Endometrium (tissue), 2 donors: Measurements from ENCODE around the gene DECR2.

Experiments
- FAIRE-seq: peaks from 2 replicates; lab custom pipeline; 2012; peaks lifted over from hg19 to GRCh38; lab: Jason Lieb, UNC
- donor health status: control.
- donor health status: control.

The DECR2 gene

DNA sequence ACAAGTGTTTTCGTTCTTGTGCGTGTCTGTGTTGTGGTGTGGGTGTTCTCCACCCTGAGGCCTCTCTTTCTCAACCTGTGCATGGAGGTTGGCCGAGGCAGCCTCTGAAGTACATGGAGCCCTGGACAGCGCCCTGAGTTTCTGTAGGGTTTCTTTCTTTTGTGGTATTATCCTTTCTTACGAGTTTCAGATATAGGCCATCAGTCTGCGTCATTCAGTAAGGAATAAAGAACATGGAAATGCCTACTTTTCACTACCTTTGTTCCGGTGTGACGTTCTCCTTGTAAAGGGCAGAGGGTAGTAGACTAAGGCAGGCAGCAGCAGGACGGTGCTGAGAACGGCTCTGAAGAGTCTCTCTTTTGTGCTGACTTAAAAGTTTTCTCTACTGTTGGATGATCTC, 42.3 kb downstream of the DECR2 start:
- FAIRE-seq = no peak

DNA sequence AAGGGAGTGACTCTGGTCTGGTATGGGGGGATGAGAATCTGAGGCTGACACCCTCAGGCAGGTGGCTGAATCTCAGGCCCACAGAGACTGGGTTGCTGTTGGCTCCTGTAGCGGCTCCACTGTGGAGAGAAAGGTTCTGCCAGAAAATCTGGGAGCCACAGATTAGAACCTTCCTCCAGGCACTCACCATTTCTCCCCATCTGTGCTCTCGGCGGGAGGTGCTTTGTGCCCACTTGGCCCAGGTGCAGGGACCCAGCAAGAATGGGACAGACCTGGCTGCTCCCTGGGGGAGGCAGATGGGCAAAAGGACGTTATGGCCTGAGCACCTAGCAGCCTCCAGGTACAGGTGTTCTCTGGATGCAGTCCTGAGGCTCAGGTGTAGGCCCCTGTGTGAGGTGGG, 43.9 kb downstream of the DECR2 start:
- FAIRE-seq = no peak

DNA sequence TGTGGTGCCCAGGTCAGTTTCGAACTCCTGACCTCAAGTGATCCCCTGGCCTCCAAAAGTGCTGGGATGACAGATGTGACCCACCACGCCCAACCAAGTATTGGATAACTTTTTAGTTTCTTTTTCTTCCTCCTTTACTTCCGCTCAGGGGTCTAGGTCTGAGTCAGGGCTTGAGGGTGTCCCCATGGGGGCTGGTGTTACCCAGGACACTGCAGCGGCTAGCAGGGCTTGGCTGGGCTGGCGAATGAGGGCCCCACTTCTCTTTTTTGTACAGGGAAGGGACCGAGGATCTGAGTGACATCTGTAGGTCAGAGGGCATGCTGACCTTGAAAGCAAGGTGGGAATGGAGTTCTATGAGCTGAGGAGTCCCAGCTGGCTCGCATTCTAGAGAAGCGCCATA, 48.7 kb downstream of the DECR2 start:
- no peak for FAIRE-seq

DNA sequence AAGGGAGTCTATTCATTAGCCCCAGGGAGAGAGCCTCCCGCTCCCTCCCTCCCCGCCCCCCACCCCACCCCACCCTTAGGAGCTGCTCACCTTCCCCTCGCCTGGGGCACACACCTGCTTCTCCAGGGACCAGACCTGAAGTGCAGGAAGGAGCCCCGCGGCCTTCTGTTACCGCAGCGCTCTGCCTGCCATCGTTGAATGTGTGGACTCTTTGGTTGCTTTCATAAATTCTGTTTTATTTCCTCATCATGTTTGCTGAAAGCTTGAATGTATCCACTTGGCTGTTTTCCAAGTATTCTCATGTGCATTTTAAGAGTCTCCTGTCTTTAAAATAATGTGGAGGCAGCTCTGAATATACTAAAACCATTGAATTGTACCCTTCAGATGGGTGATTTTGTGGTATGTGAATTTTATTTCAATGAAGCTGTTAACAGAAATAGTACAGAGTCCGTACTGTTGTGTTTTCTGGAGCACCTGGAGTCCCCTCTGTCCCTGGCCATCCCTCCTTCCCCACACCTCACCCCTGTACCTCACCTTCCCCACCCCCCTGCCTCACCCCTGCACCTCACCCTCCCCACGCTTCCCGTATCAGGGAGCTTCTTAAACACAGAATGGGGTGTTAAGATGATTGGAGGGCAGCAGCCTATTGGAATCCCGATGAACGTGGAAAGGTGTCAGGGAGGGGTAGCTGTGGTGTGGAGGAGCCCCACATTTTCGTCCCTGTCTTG, 49.3 kb downstream of the DECR2 start:
- no peak for FAIRE-seq

DNA sequence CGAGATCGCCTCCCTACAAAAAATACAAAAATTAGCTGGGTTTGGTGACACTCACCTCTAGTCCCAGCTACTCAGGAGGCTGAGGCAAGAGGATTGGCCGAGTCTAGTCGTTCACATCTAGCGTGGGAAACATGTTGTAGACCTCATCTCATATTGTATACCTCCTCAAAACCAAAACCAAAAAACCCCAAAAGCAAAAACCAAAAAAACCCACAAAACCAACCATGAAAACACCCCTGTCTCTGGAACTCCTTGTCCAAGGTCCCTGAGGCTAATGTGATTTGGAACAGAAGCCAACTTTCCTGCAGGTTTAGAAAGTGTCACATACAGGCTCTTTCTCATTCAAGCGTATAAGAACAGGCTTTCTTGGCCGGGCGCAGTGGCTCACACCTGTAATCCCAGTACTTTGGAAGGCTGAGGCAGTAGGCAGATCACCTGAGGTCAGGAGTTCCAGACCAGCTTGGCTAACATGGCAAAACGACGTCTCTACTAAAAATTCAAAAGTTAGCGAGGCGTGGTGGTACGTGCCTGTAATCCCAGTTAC, 52.8 kb downstream of the DECR2 start:
- no peak for FAIRE-seq

DNA sequence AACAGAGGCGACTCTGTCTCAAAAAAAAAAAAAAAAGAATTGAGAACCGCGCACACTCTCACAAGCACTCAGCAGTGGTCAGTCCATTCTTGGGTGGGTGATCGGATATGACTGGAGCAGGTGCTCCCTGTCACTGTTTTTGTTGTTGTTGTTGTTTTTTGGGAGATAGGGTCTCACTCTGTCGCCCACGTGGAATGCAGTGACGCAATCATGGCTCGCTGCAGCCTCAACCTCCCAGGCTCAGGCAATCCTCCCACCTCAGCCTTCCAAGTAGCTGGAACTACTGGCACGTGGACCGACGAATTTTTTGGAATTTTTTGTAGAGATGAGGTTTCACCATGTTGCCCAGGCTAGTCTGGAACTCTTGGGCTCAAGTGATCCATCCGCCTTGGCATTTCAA, 53.8 kb downstream of the DECR2 start:
- FAIRE-seq = no peak

DNA sequence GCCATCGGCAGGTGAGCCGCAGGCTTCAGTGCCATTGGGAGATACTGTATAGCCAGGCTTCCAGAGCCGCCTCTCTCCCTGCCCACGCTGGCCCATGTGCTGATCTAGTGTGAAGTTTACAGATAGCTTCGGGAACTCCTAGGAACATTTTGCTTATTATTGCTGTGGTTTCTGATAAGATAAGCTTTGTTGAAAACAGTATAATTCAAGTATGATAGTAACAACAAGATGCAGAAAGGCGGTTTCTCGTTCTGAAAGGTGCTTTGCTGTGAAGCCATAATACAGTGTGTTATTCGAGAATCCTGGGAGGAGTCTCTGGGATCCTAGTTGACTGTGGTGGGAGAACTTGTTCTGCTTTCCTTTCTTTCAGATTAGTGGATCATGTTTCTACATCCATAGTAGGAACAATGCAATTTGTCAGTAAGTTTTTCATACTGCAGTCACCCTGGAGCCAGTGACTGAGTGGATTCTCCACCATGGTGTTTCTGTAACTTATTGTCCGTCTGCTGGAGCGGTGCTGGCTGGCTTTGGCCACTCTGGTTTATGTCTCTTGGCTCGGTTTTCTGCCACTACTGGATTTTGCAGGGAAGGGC, 55.3 kb downstream of the DECR2 start:
- FAIRE-seq = peak; percentile 39

DNA sequence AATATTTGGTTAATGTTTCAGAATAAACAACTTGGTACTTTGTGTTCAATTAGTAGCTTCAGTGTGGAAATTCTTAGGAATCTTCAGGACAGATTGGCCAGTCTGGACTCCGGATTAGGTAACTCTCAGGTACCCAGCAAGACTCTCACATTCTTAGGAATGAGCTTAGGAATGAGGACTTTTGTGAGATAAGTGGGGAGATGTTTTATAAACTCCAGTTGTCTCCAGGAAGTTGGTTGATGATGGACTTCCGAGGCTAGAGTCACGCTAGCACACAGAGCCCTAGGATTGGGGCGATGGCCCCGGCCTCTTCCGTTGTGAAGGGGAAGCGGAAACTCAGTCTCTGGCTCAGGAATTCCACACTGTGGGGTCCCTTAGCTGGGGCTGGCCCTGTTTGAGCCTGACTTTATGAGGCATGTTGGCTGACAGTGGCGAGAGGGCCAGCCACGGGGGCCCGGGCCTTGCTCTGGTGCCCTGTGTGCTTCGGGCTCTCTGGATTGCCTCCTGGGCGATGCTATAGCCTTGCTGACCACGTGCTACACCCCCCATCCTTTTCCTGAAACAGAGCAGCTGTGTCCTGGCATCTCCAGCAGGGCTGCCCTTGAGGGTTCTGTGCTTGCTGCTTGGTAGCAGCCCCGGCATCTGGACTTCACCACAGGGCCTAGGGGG, 56.2 kb downstream of the DECR2 start:
- no peak for FAIRE-seq

DNA sequence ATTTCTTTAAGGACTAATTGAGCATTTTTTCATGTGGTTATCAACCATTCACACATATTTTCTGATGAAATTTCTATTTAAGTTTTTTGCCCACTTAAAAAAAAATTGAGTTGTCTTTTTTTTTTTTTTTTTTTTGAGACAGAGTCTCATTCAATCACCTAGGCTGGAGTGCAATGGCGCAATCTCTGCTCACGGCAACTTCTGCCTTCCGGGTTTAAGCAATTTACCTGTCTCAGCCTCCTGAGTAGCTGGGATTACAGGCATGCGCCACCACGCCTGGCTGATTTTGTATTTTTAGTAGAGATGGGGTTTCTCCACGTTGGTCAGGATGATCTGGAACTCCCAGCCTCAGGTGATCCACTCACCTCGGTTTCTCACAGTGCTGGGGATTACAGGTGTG, 58.1 kb downstream of the DECR2 start:
- FAIRE-seq = no peak

DNA sequence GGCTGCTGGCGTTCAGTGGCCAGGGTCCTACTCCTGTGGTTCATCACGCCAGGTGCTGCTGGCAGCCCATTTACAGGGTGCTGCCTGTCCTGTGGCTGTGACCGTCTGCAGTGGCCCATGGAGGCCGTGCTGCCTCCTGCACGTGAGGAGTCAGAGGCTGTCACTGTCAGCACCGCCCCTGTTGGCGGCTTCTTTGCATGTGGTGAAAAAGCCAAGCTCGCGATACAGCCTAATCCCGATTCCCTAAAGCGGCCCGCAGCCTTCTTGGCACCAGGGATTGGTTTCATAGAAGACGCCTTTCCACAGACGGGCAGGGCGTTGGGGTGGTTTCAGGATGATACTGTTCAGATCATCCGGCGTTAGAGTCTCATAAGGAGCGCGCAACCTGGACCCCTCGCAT, 59.1 kb downstream of the DECR2 start:
- FAIRE-seq = no peak
